GM18526 (cell line): ENCODE data around the gene FOXI1.

Source experiments
- POLR2A ChIP-seq: IDR thresholded peaks from 3 replicates; pipeline ENCODE4 v1.6.1; 2011; ENCODE audit not compliant: insufficient read length; ENCODE audit errors: extremely low read depth

FOXI1 gene

DNA sequence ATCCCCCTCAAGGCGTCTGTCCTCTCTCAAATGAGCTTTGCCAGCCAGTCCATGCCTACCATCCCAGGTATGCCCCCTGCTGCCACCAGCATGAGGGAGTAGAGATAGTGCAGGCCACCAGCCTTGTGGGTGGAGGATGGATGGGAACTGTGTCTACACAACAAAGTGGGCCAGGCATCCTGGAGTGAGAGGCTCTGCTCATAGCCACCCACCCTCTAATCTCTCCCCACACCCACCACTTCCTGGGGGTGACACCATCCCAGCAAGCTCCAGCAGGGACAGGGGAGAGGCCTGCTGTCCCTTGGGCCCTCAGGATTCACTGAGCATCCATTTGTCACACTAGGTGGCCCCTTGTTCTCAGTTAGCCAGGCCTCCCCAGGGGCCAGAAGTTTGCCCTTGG, 25.5 kb upstream of the FOXI1 start:
- TF ChIP-seq POLR2A: no peak

DNA sequence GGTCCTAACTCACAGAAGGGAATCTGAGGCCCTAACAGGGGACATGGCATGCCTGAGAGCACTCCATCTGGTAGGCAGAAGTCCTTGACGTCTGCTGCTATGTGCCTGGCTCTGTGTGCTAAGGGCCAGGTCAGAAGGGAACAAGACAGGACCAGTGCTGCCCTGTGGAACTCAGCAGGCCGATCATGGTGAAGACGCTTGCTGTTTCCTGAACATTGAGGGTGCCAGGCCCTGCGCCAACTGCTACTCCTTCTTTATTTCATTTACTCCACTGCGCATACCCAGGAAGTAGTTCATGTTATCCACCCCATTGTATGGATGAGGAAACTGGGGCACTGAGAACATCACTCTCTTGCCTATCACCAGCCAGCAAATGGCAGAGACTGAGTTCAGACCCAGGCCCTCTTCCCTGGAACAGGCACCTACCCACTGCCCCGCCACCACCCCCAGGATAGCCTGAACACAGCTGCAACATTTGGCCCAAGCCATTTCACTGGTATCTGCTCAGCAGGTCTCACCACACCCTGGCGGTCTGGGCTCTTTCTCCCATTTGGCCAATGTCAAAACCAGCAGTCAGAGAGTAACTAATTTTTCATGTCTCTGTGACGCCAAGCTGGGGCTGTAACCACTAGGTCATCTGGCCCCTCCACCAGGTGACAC, 24.8 kb upstream of the FOXI1 start:
- TF ChIP-seq POLR2A: no peak

DNA sequence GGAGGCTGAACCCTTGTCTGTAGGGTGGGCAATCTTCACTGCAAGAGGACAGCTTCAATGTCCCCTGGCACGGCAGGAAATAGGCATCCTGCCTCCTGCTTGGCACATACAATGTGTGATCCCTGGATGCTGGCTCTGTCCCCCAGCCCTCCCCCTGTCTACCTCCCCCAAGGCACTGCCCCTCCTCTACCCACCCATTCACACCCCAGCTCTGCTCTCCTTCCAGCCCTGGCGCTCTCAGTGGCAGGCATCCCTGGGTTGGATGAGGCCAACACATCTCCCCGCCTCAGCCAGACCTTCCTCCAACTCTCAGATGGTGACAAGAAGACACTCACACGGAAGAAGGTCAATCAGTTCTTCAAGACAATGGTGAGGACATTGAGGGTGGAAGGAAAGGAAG, 24.1 kb upstream of the FOXI1 start:
- no peak for TF ChIP-seq POLR2A

DNA sequence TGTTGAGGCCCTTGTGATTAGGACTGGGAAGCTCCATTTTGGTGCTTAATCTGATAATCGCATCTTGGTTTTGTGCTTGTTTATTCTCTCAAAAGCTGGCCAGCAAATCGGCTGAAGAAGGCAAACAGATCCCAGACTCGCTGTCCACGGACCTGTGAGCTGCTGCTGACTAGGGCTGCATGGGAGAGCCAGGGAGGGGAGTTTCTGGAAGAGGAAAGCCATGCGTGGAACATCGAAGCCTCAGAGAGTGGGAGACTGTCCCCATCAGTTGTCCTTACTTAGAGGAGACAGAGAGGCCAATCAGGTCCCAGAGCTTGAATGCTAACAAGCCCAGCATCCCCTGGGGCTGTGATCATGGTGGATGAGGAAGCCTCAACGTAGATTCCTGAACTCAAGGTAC, 23.0 kb upstream of the FOXI1 start:
- TF ChIP-seq POLR2A: no peak

DNA sequence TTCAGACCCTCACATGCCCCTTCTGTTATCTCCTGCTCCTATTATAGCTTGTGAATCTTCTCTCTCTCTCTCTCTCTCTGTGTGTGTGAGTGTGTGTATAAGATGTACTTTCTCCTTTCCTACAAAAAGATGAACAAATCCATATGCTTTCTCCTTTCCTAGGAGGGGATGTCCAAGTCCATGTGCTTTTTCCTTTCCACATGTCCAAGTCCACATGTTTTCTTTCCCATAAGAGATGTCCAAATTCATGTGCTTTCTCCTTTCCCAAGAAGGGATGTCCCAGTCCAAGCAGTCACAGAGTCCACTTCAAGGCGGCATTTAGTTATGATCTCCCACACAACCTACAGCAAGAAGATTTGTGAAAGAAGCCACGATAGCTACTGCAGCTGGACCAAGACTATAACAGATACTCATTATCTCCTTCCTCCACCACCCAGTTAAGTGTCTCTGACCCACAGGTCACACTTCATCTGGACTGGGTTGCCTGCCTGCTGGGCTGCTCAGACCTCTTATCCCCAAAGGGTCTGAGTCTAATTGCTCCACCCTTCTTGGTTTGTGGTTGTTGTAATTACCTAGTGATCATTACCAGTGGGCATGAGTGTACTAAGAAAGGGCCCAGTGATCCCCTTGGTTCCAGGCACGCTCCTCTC, 18.4 kb upstream of the FOXI1 start:
- no peak for TF ChIP-seq POLR2A

DNA sequence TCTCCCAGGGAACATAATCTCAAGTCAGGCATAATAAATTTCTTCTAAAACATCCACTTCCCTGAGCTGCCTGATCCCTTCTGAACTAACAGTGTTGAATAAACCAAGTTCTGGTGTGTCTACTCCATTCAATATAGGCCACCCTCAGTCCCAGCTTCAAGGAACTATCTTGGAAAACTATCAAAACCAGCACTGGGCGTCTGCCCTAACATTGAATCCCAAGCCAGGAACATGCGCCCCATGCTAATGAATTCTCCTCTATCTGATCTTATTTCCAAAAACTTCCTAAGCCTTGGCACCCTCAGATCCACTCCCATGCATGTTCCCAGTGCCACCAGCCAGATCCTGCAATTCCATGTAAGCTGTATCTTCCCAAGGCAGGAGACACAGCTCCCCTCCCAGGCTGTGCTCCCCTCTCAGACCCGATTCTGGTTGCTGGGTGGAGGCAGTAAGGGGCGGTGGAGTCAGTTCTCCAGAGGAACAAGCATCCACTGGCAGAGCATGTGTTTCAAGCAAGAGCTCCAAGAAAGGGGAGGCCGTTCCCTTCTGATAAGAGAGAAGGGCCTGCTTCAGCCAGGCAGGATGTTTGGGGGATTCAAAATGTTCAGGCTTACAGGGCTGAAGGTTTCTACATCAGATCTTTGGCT, 13.1 kb upstream of the FOXI1 start:
- no peak for TF ChIP-seq POLR2A

DNA sequence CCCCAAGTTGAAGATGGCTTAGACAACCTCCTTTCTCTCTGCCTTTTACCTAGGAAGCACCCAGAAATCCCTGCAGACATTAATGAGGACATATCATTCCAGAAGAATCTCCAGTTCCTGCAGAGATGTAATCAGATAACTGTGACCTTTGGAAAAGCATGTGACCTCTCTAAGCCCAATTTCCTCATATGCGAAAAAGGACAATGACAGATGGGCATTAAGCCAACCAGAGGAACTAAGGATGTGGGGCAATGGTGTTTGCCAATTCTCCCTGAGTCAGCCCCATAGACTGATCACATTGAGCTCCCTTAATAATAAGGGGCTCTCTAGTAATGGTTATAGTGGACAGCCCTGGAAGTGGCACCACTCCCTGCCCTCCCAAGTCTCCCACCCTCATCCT, 10.1 kb upstream of the FOXI1 start:
- no peak for TF ChIP-seq POLR2A

DNA sequence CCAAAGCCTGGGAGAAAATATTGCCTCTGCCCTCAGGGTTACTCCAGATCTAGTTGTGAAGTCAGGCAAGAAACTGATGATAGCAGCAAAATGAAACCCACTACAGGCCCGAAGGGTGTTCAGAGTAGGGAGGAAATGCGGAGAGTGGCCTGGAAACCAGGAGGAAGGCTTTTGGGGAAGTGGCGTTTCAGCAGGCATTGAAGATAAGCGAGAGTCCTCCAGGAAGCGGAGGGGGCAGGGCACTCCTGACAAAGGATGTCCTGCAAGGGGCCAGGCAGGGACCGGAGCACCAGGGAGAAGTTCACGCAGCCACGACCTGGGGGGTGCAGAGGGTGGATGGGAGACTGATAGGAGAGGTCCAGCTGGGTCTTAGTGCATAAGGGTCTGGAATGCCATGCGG, 7.8 kb upstream of the FOXI1 start:
- TF ChIP-seq POLR2A: no peak

DNA sequence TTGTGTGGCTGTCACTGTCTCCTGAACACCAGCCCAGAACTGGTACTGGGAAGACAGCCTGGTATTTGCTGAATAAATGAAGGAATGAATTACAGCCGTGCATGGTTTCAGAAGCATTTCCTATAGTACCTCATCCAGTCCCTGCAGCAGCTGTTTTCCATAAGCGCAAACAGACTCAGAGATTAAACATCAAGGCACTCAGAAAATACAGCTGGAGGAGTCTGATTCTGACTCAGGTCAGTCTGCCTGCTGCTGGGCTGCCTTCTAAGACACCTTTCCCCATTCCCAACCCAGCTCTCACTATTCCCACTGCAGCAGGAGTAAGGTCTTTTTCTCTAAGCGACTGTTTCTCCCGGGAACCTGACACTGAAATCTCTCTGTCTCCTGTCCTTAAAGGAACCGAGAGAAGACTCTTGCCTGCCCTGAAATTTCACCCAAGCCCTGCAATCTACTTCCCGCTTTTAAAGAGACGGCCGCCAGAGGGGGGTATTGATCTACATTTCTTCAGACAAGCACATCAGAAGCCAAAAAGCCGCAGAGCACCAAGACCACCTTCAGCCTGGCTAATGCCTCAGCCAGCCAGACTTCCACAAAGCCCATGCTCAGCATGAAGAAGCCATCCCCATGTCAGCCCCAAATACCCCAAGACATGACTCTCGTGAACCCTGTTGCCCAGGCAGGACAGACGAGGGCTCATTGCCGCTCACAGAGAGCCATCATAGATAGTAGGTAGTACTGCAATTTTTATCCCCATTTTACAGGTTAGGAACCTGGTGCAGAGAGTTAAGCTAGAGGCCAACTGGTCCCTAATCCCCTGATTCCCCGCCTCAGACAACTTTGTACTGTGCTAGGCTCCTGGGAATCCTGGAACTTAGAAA, 5.4 kb upstream of the FOXI1 start:
- TF ChIP-seq POLR2A: no peak

DNA sequence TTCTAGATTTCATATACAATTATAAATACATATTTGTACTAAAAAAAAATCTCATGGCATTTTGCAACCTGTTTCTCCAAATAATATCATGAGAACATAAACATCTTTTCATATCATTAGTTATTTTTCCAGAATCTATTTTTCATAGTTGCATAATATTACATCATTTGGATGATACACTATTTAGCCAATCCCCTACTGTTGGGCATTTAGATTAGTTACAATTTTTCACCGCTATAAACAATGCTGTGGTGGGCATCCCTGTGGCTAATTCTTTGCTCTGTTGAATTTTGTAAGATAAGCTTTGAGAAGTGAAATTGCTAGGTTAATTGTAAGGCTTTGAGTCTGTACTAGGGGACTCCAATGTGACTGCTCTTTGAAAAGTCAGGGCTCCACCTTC, 2.2 kb upstream of the FOXI1 start:
- TF ChIP-seq POLR2A: no peak

DNA sequence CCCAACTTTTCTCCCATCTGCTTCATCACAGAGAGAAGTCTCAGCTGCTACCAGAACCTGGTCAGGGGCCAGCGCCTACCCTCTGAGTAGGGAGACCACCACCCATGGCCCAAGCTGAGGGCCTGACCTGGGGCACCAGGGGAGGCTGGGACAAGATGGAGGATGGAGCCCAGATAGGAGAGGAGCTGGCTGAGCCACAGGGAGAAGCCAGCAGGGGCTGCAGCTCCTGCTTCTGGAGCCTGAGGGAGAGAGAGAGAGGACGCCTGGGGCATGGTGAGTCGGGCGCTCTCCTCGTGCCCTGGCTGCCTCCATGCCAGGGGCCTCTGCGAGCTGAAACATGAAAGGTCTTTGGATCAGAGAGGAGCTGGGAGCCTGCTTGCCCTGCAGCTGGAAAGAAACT, 1.4 kb upstream of the FOXI1 start:
- no peak for TF ChIP-seq POLR2A

DNA sequence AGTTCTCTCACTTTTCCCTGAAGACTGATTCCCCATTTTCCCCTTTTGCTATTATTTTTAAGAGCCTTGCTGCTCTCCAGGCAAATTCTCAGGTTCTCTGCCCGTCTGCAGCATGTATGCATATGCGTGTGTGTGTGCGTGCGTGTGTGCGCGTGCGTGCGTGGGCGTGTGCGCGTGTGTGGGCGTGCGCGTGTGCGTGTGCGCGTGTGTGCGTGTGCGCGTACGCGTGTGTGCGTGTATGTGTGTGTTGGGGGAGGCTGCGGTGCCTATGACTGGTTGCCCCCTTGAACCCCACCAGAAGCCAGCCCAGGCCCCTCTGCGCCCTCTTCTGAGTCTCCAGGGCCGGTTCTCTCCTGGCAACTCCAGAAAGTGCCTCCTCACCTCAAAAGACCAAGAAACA, 987 bp upstream of the FOXI1 start:
- no peak for TF ChIP-seq POLR2A

DNA sequence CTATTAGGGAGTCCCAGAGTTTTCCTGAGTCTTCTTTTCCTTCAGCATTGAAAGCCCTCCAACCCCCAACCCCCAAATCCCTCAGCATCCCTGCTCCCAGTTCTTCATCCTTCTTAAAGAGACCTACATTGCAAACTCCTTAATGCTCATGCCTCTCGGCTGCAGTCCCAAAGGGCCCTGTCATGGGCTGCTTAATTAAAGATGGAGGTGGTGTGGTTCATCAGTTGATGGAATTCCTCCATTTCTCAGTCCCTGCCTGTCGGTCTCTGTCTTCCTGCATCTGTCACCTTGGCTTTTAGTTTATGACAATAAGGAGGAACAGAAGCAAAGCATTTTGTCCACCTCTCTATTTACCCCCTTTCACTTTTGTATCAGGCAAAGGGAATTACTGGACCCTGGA, 2.0 kb downstream of the FOXI1 start:
- no peak for TF ChIP-seq POLR2A

DNA sequence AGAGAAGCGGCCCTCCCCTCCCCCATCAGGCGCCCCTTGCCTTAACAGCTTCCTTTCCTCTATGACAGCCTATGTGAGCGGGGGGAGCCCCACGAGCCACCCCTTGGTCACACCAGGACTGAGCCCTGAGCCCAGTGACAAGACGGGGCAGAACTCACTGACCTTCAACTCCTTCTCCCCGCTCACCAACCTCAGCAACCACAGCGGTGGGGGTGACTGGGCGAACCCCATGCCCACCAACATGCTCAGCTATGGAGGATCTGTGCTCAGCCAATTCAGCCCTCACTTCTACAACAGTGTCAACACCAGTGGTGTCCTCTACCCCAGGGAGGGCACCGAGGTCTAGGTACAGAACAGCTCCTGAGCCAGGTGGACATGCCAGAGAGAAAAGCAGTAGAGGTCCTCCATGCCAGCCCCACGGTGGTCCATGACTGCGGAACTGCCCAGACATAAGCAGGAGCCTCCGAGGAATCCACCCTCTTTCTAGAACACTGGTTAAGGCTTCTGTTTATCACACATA, 2.6 kb downstream of the FOXI1 start:
- no peak for TF ChIP-seq POLR2A
